PC-9 (cell line): ENCODE measurements around the gene PHC3.

ENCODE experiments used
- CTCF ChIP-seq: fragments of 200-600 bp; sonication (generic); conservative IDR thresholded peaks from 2 replicates; pipeline ENCODE4 v1.6.1; 2017; ENCODE audit warnings: mixed run types, antibody characterized with exemption, mild to moderate bottlenecking, moderate library complexity
- EZH2 ChIP-seq: fragments of 200-600 bp; sonication (generic); IDR thresholded peaks from 2 replicates; pipeline ENCODE4 v1.8.0; 2017; ENCODE audit warnings: antibody characterized with exemption, low read depth

GRCh38 chr3:170050753-170051152 is 130.8 kb downstream of the PHC3 start:
- TF ChIP-seq CTCF (no peak), EZH2 (no peak)
